Activated T-cell treated with anti-CD3 and anti-CD28 coated beads, Interleukin-2, amount 50 U/mL, for 72 hours (primary cell): ENCODE data around the gene SPINK14. TPM values are rescaled to one million over a fixed set of nuclear protein-coding genes. Genes with fewer than 3 reads are reported as not detected.
A peak's percentile ranks its signal among the peaks of the same experiment; 100 is the strongest.

Experiments
- ATAC-seq, 2 donors: fragments of 150-1000 bp; cut with Tn5 transposase; replicated peaks in 1 of 2; 2 replicates each; pipeline ENCODE4 v1.10.0; 2021; ENCODE audit warnings: moderate library complexity in 2 of 2, mild to moderate bottlenecking in 1 of 2
- DNase-seq, 2 donors: peaks; one replicate each; pipeline ENCODE4 v3.0.0; 2021 to 2022; ENCODE audit warnings: mixed read lengths in 1 of 2
- H3K27ac Mint-ChIP-seq: one replicate; pipeline ENCODE4 v1.8.0; 2022; ENCODE audit warnings: mild to moderate bottlenecking, moderate library complexity, mixed read lengths
- H3K27me3 Mint-ChIP-seq: one replicate; pipeline ENCODE4 v1.8.0; 2022; ENCODE audit warnings: low read depth, mixed read lengths
- H3K36me3 Mint-ChIP-seq, 2 donors: one replicate each; pipeline ENCODE4 v1.8.0; 2022; ENCODE audit warnings: mixed read lengths in 2 of 2, mild to moderate bottlenecking in 1 of 2; ENCODE audit not compliant: insufficient read depth in 2 of 2
- H3K4me1 Mint-ChIP-seq: one replicate; pipeline ENCODE4 v1.8.0; 2022; ENCODE audit warnings: low read depth, mixed read lengths
- H3K4me3 Mint-ChIP-seq, 2 donors: one replicate each; pipeline ENCODE4 v1.8.0; 2022; ENCODE audit warnings: mild to moderate bottlenecking in 2 of 2, mixed read lengths in 2 of 2, moderate library complexity in 2 of 2
- H3K9me3 Mint-ChIP-seq, 2 donors: one replicate each; pipeline ENCODE4 v1.8.0; 2022; ENCODE audit warnings: mixed read lengths in 2 of 2
- total RNA-seq, 2 donors: library from RNA; stranded (reverse); gene quantifications; one replicate each; pipeline ENCODE4 v1.2.3, GENCODE V29; 2022

SPINK14 gene
- total RNA-seq, 2 donors from 2014 or later: not detected

- Mint-ChIP-seq H3K27me3 (peaks cover 18% of the 10 kb centered on the region), H3K9me3 (no peaks in the 10 kb centered on the region), H3K36me3 (no peaks in the 10 kb centered on the region), H3K4me3 (no peak overlapping the region), H3K4me1 (no peaks in the 10 kb centered on the region), H3K27ac (no peak overlapping the region)
- no peak for ATAC-seq
- no peak for DNase-seq
Observed at GRCh38 chr5:148205865-148206264, 37.5 kb downstream of the SPINK14 start.

GRCh38 chr5:148206620-148207019 is 38.3 kb downstream of the SPINK14 start:
- Mint-ChIP-seq H3K4me1 (no peaks in the 10 kb centered on the region), H3K36me3 (no peaks in the 10 kb centered on the region), H3K27me3 (peaks cover 22% of the 10 kb centered on the region), H3K4me3 (no peak overlapping the region), H3K9me3 (no peaks in the 10 kb centered on the region), H3K27ac (no peak overlapping the region)
- ATAC-seq: no peak
- DNase-seq: no peak

- peaks cover 26% of the 10 kb centered on the region for H3K27me3 Mint-ChIP-seq
- no peaks in the 10 kb centered on the region for H3K36me3 Mint-ChIP-seq
- no peaks in the 10 kb centered on the region for H3K4me1 Mint-ChIP-seq
- ATAC-seq (no peak), DNase-seq (no peak)
- H3K9me3 Mint-ChIP-seq: no peaks in the 10 kb centered on the region
- no peak overlapping the region for H3K4me3 Mint-ChIP-seq
- H3K27ac Mint-ChIP-seq: no peak overlapping the region
Observed at GRCh38 chr5:148208226-148208625, 39.9 kb downstream of the SPINK14 start.

- ATAC-seq (no peak), DNase-seq (no peak)
- no peak overlapping the region for H3K4me3 Mint-ChIP-seq
- H3K27ac Mint-ChIP-seq: no peak overlapping the region
- no peaks in the 10 kb centered on the region for H3K4me1 Mint-ChIP-seq
- H3K9me3 Mint-ChIP-seq: no peaks in the 10 kb centered on the region
- H3K27me3 Mint-ChIP-seq: peaks cover 19% of the 10 kb centered on the region
- H3K36me3 Mint-ChIP-seq: no peaks in the 10 kb centered on the region
Observed at GRCh38 chr5:148209151-148209770, 40.9 kb downstream of the SPINK14 start.

GRCh38 chr5:148214665-148215185 is 46.4 kb downstream of the SPINK14 start:
- no peaks in the 10 kb centered on the region for H3K4me1 Mint-ChIP-seq
- ATAC-seq: no peak
- no peak for DNase-seq
- no peaks in the 10 kb centered on the region for H3K36me3 Mint-ChIP-seq
- no peak overlapping the region for H3K27ac Mint-ChIP-seq
- peaks cover 0 to 7% of the 10 kb centered on the region in 2 donors for H3K9me3 Mint-ChIP-seq
- peaks cover 13% of the 10 kb centered on the region for H3K27me3 Mint-ChIP-seq
- no peak overlapping the region for H3K4me3 Mint-ChIP-seq

- H3K36me3 Mint-ChIP-seq: no peaks in the 10 kb centered on the region
- ATAC-seq: no peak
- no peak for DNase-seq
- H3K27me3 Mint-ChIP-seq: peaks cover 4% of the 10 kb centered on the region
- no peaks in the 10 kb centered on the region for H3K4me1 Mint-ChIP-seq
- no peak overlapping the region for H3K4me3 Mint-ChIP-seq
- H3K27ac Mint-ChIP-seq: no peak overlapping the region
- H3K9me3 Mint-ChIP-seq: peaks cover 0 to 7% of the 10 kb centered on the region in 2 donors
Observed at GRCh38 chr5:148221508-148221907, 53.2 kb downstream of the SPINK14 start.

- H3K36me3 Mint-ChIP-seq: no peaks in the 10 kb centered on the region
- no peak overlapping the region for H3K27ac Mint-ChIP-seq
Observed at GRCh38 chr5:148224117-148224742, 55.9 kb downstream of the SPINK14 start.

More at GRCh38 chr5:148224117-148224742, 55.9 kb downstream of the SPINK14 start:
- Mint-ChIP-seq H3K9me3 (no peaks in the 10 kb centered on the region), H3K4me1 (no peaks in the 10 kb centered on the region), H3K4me3 (no peak overlapping the region), H3K27me3 (peaks cover 4% of the 10 kb centered on the region)
- ATAC-seq (peak in 1 of 2 donors; percentile 52), DNase-seq (no peak)

Other genes with a start within 250 kb of the SPINK14 start
- gene SPINK5, start 104.6 kb upstream of the SPINK14 start, total RNA-seq: not detected
- not detected for gene SPINK6, start 34.5 kb downstream of the SPINK14 start, total RNA-seq
- not detected for gene MARCOL, start 70.0 kb downstream of the SPINK14 start, total RNA-seq
- gene SPINK13, start 100.2 kb downstream of the SPINK14 start, total RNA-seq: not detected
- gene SPINK7, start 143.9 kb downstream of the SPINK14 start, total RNA-seq: not detected
- not detected for gene SPINK9, start 167.0 kb downstream of the SPINK14 start, total RNA-seq
- gene FBXO38, start 215.4 kb downstream of the SPINK14 start, total RNA-seq: 10 to 100 TPM; 62.8 to 68.5 TPM